Measurements from ENCODE around the gene STN1. TPM values are rescaled to one million over a fixed set of nuclear protein-coding genes. Genes with fewer than 3 reads are reported as not detected.
"Not testable (repeated sequence)": the region's sequence is repeated elsewhere in the genome, so short reads cannot be mapped to it uniquely, and the experiment has no call there.

Gene STN1
- total RNA-seq, 2 donors from 2014 or later: 13.5 to 19.9 TPM

DNA sequence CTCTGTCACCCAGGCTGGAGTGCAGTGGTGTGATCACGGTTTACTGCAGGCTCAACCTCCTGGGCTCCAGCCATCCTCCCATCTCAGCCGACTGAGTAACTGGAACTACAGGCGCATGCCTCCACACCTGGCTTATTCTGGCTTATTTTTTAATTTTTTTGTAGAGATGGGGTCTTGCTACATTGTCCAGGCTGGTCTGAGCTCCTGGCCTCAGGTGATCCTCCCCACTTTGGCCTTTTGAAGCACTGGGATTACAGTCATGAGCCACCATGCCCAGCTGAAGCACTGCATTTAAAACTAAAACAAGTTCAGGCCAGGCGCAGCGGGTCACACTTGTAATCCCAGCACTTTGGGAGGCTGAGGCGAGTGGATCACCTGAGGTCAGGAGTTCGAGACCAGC, 70.6 kb downstream of the STN1 start:
- Histone ChIP-seq H3K4me3 (ENCODE audit: low read length) (no peak overlapping the region), H3K9me3 (ENCODE audit: control insufficient read depth, low read length) (no peaks in the 10 kb centered on the region), H3K4me1 (ENCODE audit: control insufficient read depth, insufficient read depth, low read length) (peaks cover 4% of the 10 kb centered on the region), H3K9ac (ENCODE audit: extremely low read depth, low read length, poor library complexity, severe bottlenecking) (no peak overlapping the region), H3K27me3 (ENCODE audit: control insufficient read depth, insufficient read depth, low read length, poor library complexity, severe bottlenecking) (no peaks in the 10 kb centered on the region), H3K36me3 (ENCODE audit: control insufficient read depth, insufficient read depth, low read length) (no peaks in the 10 kb centered on the region), H3K27ac (ENCODE audit: low read depth, low read length) (no peak overlapping the region)
- DNase-seq: no peak
- H3K27me3 Mint-ChIP-seq (ENCODE audit: insufficient read depth): no peaks in the 10 kb centered on the region
- H3K9me3 Mint-ChIP-seq: no peaks in the 10 kb centered on the region
- WGBS, 2 experiments (ENCODE audit: insufficient coverage in 1 of 2, insufficient read length in 1 of 2): 78 to 94% methylated on average over 3 to 6 of the region's 7 CpGs
- no peak overlapping the region for H3K4me3 Mint-ChIP-seq
- no peak overlapping the region for H3K27ac Mint-ChIP-seq
- peaks cover 36% of the 10 kb centered on the region for H3K4me1 Mint-ChIP-seq
- no peaks in the 10 kb centered on the region for H3K36me3 Mint-ChIP-seq (ENCODE audit: low read depth)
- TF ChIP-seq CTCF (conservative IDR thresholded peaks at IDR 0.05): no peak

DNA sequence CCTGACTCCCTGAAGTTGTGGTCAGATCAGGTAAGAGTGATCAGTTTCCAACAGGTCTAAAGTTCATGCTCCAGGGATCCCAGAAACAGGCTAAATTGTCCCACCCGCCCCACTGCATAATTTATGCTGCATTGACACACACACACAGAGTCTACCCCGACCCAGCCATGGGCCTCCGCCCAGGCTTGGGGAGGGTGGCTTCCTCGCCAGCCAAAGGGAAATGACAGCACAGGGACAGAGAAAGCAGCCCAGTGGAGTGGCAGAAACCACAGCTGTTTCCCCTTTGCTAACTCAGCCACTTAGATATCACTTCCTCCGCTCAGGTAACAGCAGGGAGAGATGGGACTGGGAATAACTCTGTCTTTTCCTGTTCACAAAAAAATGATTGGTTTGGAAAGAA, 72.0 kb downstream of the STN1 start:
- no peaks in the 10 kb centered on the region for H3K9me3 ChIP-seq (ENCODE audit: control insufficient read depth, low read length)

GRCh38 chr10:103845346-103845745, 72.6 kb downstream of the STN1 start:
- H3K4me3 ChIP-seq (ENCODE audit: low read length); H3K36me3 Mint-ChIP-seq (ENCODE audit: low read depth); H3K4me3 Mint-ChIP-seq; H3K27ac ChIP-seq (ENCODE audit: low read depth, low read length); H3K27ac Mint-ChIP-seq; DNase-seq; H3K9ac ChIP-seq (ENCODE audit: extremely low read depth, low read length, poor library complexity, severe bottlenecking); H3K27me3 Mint-ChIP-seq (ENCODE audit: insufficient read depth); H3K27me3 ChIP-seq (ENCODE audit: control insufficient read depth, insufficient read depth, low read length, poor library complexity, severe bottlenecking); H3K9me3 Mint-ChIP-seq; H3K36me3 ChIP-seq (ENCODE audit: control insufficient read depth, insufficient read depth, low read length); H3K9me3 ChIP-seq (ENCODE audit: control insufficient read depth, low read length): not testable (repeated sequence)
- WGBS, 2 experiments (ENCODE audit: insufficient coverage in 1 of 2, insufficient read length in 1 of 2): 95 to 96% methylated on average over 3 of the region's 3 CpGs
- H3K4me1 Mint-ChIP-seq: peaks cover 49% of the 10 kb centered on the region
- H3K4me1 ChIP-seq (ENCODE audit: control insufficient read depth, insufficient read depth, low read length): peaks cover 10% of the 10 kb centered on the region

More for the DNA sequence above, 72.0 kb downstream of the STN1 start:
- Mint-ChIP-seq H3K4me3 (no peak overlapping the region), H3K9me3 (no peaks in the 10 kb centered on the region), H3K27me3 (ENCODE audit: insufficient read depth) (no peaks in the 10 kb centered on the region), H3K27ac (no peak overlapping the region), H3K4me1 (peaks cover 44% of the 10 kb centered on the region), H3K36me3 (ENCODE audit: low read depth) (no peaks in the 10 kb centered on the region)
- Histone ChIP-seq H3K27me3 (ENCODE audit: control insufficient read depth, insufficient read depth, low read length, poor library complexity, severe bottlenecking) (no peaks in the 10 kb centered on the region), H3K4me1 (ENCODE audit: control insufficient read depth, insufficient read depth, low read length) (peaks cover 5% of the 10 kb centered on the region), H3K4me3 (ENCODE audit: low read length) (no peak overlapping the region), H3K9ac (ENCODE audit: extremely low read depth, low read length, poor library complexity, severe bottlenecking) (no peak overlapping the region), H3K36me3 (ENCODE audit: control insufficient read depth, insufficient read depth, low read length) (no peaks in the 10 kb centered on the region), H3K27ac (ENCODE audit: low read depth, low read length) (no peak overlapping the region)
- WGBS, 2 experiments (ENCODE audit: insufficient coverage in 1 of 2, insufficient read length in 1 of 2): 84 to 85% methylated on average over 4 to 5 of the region's 5 CpGs
- DNase-seq: no peak
- no peak for TF ChIP-seq CTCF (conservative IDR thresholded peaks at IDR 0.05)
